Neural cell (in vitro differentiated cells): Measurements from ENCODE around the gene MAST4. TPM values are rescaled to one million over a fixed set of nuclear protein-coding genes. Genes with fewer than 3 reads are reported as not detected.

ENCODE experiments used
- H2AFZ ChIP-seq: fragments of 200-600, 300-800 bp; sonication (generic), shearing (Covaris generic); 2 replicates; pipeline ENCODE4 v1.6.0; 2014; ENCODE audit warnings: low read depth, mild to moderate bottlenecking, antibody characterized with exemption, low read length, moderate library complexity
- H3F3A ChIP-seq: fragments of 200-600 bp; shearing (Covaris generic); 2 replicates; pipeline ENCODE4 v1.6.1; 2016; ENCODE audit warnings: mild to moderate bottlenecking, moderate library complexity, mixed read lengths, antibody characterized with exemption, low read length; ENCODE audit not compliant: insufficient read depth, poor library complexity, severe bottlenecking
- H3K27ac ChIP-seq: fragments of 200-600, 300-800 bp; sonication (generic), shearing (Covaris generic); 2 replicates; pipeline ENCODE4 v1.5.1; 2014; ENCODE audit warnings: mild to moderate bottlenecking, low read length, moderate library complexity
- H3K27me3 ChIP-seq: fragments of 300-800, 200-600 bp; sonication (generic), shearing (Covaris generic); 2 replicates; pipeline ENCODE4 v1.6.0; 2014; ENCODE audit warnings: mild to moderate bottlenecking, low read depth, low read length, moderate library complexity; ENCODE audit not compliant: insufficient read depth
- H3K36me3 ChIP-seq: fragments of 300-800, 200-600 bp; sonication (generic), shearing (Covaris generic); 2 replicates; pipeline ENCODE4 v1.5.1; 2014; ENCODE audit warnings: mild to moderate bottlenecking, antibody characterized with exemption, low read length, moderate library complexity; ENCODE audit not compliant: insufficient read depth
- H3K4me2 ChIP-seq: fragments of 300-800, 200-600 bp; sonication (generic), shearing (Covaris generic); 2 replicates; pipeline ENCODE4 v1.6.0; 2014; ENCODE audit warnings: mild to moderate bottlenecking, low read length
- H3K4me3 ChIP-seq: fragments of 300-800, 200-600 bp; sonication (generic), shearing (Covaris generic); 2 replicates; pipeline ENCODE4 v1.5.1; 2014; ENCODE audit warnings: mild to moderate bottlenecking, low read length, moderate library complexity
- H3K79me2 ChIP-seq: fragments of 200-600 bp; shearing (Covaris generic); replicated peaks from 2 replicates; pipeline ENCODE4 v1.6.0; 2014; ENCODE audit warnings: mild to moderate bottlenecking, low read length, moderate library complexity; ENCODE audit not compliant: insufficient read depth
- H3K9ac ChIP-seq: fragments of 300-800, 200-600 bp; sonication (generic), shearing (Covaris generic); 2 replicates; pipeline ENCODE4 v1.6.1; 2016; ENCODE audit warnings: mild to moderate bottlenecking, low read length, mixed read lengths
- H3K9me2 ChIP-seq: fragments of 200-600 bp; shearing (Covaris generic); 2 replicates; pipeline ENCODE4 v1.6.1; 2016; ENCODE audit warnings: mild to moderate bottlenecking, low read length, mixed read lengths; ENCODE audit not compliant: insufficient read depth
- H3K9me3 ChIP-seq: fragments of 200-600, 300-800 bp; sonication (generic), shearing (Covaris generic); 2 replicates; pipeline ENCODE4 v1.6.1; 2016; ENCODE audit warnings: mild to moderate bottlenecking, mixed run types, low read length, moderate library complexity, mixed read lengths
- H4K20me1 ChIP-seq: fragments of 200-600 bp; shearing (Covaris generic); 2 replicates; pipeline ENCODE4 v1.6.1; 2016; ENCODE audit warnings: mild to moderate bottlenecking, mixed run types; ENCODE audit not compliant: insufficient read depth
- EP300 ChIP-seq: fragments of 450-650 bp; conservative IDR thresholded peaks from 2 replicates; pipeline ENCODE4 v1.6.1; 2014; ENCODE audit warnings: antibody characterized with exemption, mild to moderate bottlenecking, moderate library complexity; ENCODE audit not compliant: poor library complexity, severe bottlenecking
- EZH2 ChIP-seq: fragments of 200-600, 300-800 bp; shearing (Covaris generic), sonication (generic); IDR thresholded peaks from 2 replicates; pipeline ENCODE4 v1.6.1; 2014; ENCODE audit warnings: antibody characterized with exemption, low read length, borderline replicate concordance, mild to moderate bottlenecking; ENCODE audit not compliant: insufficient read depth, poor library complexity, severe bottlenecking
- MXI1 ChIP-seq: fragments of 450-650 bp; conservative IDR thresholded peaks from 2 replicates; pipeline ENCODE4 v1.6.1; 2014; ENCODE audit warnings: antibody characterized with exemption, mild to moderate bottlenecking; ENCODE audit not compliant: poor library complexity, severe bottlenecking
- POLR2AphosphoS5 ChIP-seq: IDR thresholded peaks from 2 replicates; pipeline ENCODE4 v1.6.1; 2012
- RAD21 ChIP-seq: fragments of 450-650 bp; conservative IDR thresholded peaks from 2 replicates; pipeline ENCODE4 v1.6.1; 2014; ENCODE audit warnings: antibody characterized with exemption, mild to moderate bottlenecking, moderate library complexity
- SMC3 ChIP-seq: fragments of 450-650 bp; conservative IDR thresholded peaks from 2 replicates; pipeline ENCODE4 v1.6.1; 2014; ENCODE audit warnings: antibody characterized with exemption, mild to moderate bottlenecking, moderate library complexity; ENCODE audit not compliant: poor library complexity
- TAF1 ChIP-seq: IDR thresholded peaks from 2 replicates; pipeline ENCODE4 v1.6.1; 2012; ENCODE audit warnings: low read depth
- polyA plus RNA-seq: library from polyadenylated mRNA; depleted of rRNA; stranded (reverse); fragments of >200 nt; gene quantifications from 2 replicates; pipeline ENCODE4 v1.2.3, GENCODE V29; 2014
- TF ChIP-seq, protein P1 (sequence below): IDR thresholded peaks from 2 replicates; pipeline ENCODE4 v1.6.1; 2012; ENCODE audit warnings: borderline replicate concordance
- TF ChIP-seq, protein P2 (sequence below): fragments of 450-650 bp; IDR thresholded peaks from 2 replicates; pipeline ENCODE4 v1.5.1; 2014; ENCODE audit warnings: antibody characterized with exemption, mild to moderate bottlenecking, moderate library complexity; ENCODE audit not compliant: poor library complexity, severe bottlenecking

The MAST4 gene
- polyA plus RNA-seq, 1 donor from 2014 or later = 2.3 TPM

DNA sequence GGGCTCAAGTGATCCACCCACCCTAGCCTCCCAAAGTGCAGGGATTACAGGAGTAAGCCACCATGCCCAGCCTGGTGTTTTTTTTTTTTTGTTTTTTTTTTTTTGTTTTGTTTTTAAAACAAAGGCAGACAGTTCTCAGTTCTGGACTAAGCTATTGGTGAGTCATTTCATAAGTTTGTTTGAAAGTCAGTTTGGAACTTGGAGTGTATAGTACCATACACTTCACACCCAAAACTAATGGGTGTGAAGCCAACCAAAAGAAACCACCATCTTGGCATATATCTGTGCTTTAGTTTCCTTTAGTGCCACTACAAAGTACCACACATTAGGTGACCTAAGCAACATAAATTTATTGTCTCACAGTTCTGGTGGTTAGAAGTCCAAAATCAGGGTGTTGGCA, 13.4 kb downstream of the MAST4 start:
- Histone ChIP-seq H3K4me2 (no peak overlapping the region), H3F3A (no peaks in the 10 kb centered on the region), H3K79me2 (no peaks in the 10 kb centered on the region), H4K20me1 (no peaks in the 10 kb centered on the region), H3K9me3 (no peaks in the 10 kb centered on the region), H2AFZ (no peak overlapping the region), H3K27me3 (no peaks in the 10 kb centered on the region), H3K9ac (no peak overlapping the region), H3K4me3 (no peak overlapping the region), H3K36me3 (no peaks in the 10 kb centered on the region), H3K9me2 (no peaks in the 10 kb centered on the region), H3K27ac (no peak overlapping the region)
- no peak for TF ChIP-seq TAF1
- TF ChIP-seq, protein P1, sequence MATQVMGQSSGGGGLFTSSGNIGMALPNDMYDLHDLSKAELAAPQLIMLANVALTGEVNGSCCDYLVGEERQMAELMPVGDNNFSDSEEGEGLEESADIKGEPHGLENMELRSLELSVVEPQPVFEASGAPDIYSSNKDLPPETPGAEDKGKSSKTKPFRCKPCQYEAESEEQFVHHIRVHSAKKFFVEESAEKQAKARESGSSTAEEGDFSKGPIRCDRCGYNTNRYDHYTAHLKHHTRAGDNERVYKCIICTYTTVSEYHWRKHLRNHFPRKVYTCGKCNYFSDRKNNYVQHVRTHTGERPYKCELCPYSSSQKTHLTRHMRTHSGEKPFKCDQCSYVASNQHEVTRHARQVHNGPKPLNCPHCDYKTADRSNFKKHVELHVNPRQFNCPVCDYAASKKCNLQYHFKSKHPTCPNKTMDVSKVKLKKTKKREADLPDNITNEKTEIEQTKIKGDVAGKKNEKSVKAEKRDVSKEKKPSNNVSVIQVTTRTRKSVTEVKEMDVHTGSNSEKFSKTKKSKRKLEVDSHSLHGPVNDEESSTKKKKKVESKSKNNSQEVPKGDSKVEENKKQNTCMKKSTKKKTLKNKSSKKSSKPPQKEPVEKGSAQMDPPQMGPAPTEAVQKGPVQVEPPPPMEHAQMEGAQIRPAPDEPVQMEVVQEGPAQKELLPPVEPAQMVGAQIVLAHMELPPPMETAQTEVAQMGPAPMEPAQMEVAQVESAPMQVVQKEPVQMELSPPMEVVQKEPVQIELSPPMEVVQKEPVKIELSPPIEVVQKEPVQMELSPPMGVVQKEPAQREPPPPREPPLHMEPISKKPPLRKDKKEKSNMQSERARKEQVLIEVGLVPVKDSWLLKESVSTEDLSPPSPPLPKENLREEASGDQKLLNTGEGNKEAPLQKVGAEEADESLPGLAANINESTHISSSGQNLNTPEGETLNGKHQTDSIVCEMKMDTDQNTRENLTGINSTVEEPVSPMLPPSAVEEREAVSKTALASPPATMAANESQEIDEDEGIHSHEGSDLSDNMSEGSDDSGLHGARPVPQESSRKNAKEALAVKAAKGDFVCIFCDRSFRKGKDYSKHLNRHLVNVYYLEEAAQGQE = no peak

DNA sequence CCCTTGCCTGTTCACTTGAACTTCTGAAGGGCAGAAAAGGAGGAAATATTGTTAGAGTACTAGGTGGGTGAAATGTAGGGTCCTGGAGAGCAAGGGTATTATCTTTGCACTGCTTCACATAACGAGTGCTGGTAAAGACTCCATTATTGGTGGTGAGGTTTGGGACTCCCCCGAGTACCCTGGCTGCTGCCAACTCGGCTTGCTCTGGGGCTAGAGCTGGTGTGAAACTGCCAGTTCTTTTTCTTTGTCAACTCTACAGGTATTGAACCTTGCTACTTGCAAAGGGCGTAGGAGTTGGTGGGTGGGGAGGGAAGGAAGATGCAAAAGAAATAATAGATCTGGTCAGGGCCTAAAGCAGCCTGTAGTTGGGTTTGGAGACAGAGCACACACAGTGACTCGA, 16.0 kb downstream of the MAST4 start:
- H3F3A ChIP-seq = no peaks in the 10 kb centered on the region
- H4K20me1 ChIP-seq = no peaks in the 10 kb centered on the region
- no peak overlapping the region for H3K4me3 ChIP-seq
- no peak overlapping the region for H3K27ac ChIP-seq
- H3K9me3 ChIP-seq = no peaks in the 10 kb centered on the region
- TF ChIP-seq EZH2 (no peak), SMC3 (no peak), MXI1 (no peak), RAD21 (no peak), TAF1 (no peak), EP300 (no peak), POLR2AphosphoS5 (no peak)
- TF ChIP-seq, protein P2, sequence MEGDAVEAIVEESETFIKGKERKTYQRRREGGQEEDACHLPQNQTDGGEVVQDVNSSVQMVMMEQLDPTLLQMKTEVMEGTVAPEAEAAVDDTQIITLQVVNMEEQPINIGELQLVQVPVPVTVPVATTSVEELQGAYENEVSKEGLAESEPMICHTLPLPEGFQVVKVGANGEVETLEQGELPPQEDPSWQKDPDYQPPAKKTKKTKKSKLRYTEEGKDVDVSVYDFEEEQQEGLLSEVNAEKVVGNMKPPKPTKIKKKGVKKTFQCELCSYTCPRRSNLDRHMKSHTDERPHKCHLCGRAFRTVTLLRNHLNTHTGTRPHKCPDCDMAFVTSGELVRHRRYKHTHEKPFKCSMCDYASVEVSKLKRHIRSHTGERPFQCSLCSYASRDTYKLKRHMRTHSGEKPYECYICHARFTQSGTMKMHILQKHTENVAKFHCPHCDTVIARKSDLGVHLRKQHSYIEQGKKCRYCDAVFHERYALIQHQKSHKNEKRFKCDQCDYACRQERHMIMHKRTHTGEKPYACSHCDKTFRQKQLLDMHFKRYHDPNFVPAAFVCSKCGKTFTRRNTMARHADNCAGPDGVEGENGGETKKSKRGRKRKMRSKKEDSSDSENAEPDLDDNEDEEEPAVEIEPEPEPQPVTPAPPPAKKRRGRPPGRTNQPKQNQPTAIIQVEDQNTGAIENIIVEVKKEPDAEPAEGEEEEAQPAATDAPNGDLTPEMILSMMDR = no peak
- TF ChIP-seq, protein P1 = no peak
- no peaks in the 10 kb centered on the region for H3K9me2 ChIP-seq
- H3K27me3 ChIP-seq = no peaks in the 10 kb centered on the region
- no peak overlapping the region for H3K4me2 ChIP-seq
- no peak overlapping the region for H2AFZ ChIP-seq
- H3K9ac ChIP-seq = no peak overlapping the region
- H3K79me2 ChIP-seq = no peaks in the 10 kb centered on the region
- no peaks in the 10 kb centered on the region for H3K36me3 ChIP-seq
